Dermis blood vessel endothelial cell (primary cell): Measurements from ENCODE around the gene NNAT. TPM values are rescaled to one million over a fixed set of nuclear protein-coding genes. Genes with fewer than 3 reads are reported as not detected.
"Not testable (repeated sequence)": the region's sequence is repeated elsewhere in the genome, so short reads cannot be mapped to it uniquely, and the experiment has no call there.

Experiments used
- DNase-seq: peaks from one replicate; pipeline ENCODE4 v3.0.0; 2010
- total RNA-seq: library from RNA; depleted of rRNA; stranded (reverse); fragments of >200 nt; gene quantifications from 2 replicates; pipeline ENCODE4 v1.2.3, GENCODE V29; 2014

Gene NNAT
- 0.23 and 0.34 TPM in 2 replicates for total RNA-seq

GRCh38 chr20:37521061-37521771 lies at the start of gene NNAT:
NNAT (plus strand) TSS chr20:37521250; CDS start chr20:37521332, 82 bp downstream.
- no peak for DNase-seq

GRCh38 chr20:37471741-37472235 lies 49.3 kb upstream of the NNAT start:
- DNase-seq = no peak

- DNase-seq = not testable (repeated sequence)
These were observed 48.6 kb upstream of the NNAT start for GRCh38 chr20:37472435-37472834.

- DNase-seq = no peak
These were observed 47.6 kb upstream of the NNAT start for GRCh38 chr20:37473249-37474000.

GRCh38 chr20:37474386-37474785 lies 46.7 kb upstream of the NNAT start:
- no peak for DNase-seq

- DNase-seq = no peak
These were observed 45.8 kb upstream of the NNAT start for GRCh38 chr20:37475252-37475651.

- no peak for DNase-seq
These were observed 44.0 kb upstream of the NNAT start for GRCh38 chr20:37477041-37477440.

- DNase-seq = no peak
These were observed 41.8 kb upstream of the NNAT start for GRCh38 chr20:37479266-37479665.

GRCh38 chr20:37479925-37480691 lies 40.9 kb upstream of the NNAT start:
- DNase-seq = no peak

GRCh38 chr20:37480919-37481318 lies 40.1 kb upstream of the NNAT start:
- no peak for DNase-seq

GRCh38 chr20:37481610-37482009 lies 39.4 kb upstream of the NNAT start:
- no peak for DNase-seq

- peak; percentile 6 for DNase-seq
These were observed 36.7 kb upstream of the NNAT start for GRCh38 chr20:37484331-37484730.

GRCh38 chr20:37486209-37486608 lies 34.8 kb upstream of the NNAT start:
- DNase-seq = not testable (repeated sequence)

- DNase-seq = no peak
These were observed 30.2 kb upstream of the NNAT start for GRCh38 chr20:37490663-37491350.

- DNase-seq = no peak
These were observed 28.9 kb upstream of the NNAT start for GRCh38 chr20:37492096-37492625.

- no peak for DNase-seq
These were observed 28.1 kb upstream of the NNAT start for GRCh38 chr20:37492945-37493344.

GRCh38 chr20:37494301-37494700 lies 26.7 kb upstream of the NNAT start:
- DNase-seq = no peak

GRCh38 chr20:37494796-37495195 lies 26.3 kb upstream of the NNAT start:
- no peak for DNase-seq

- DNase-seq = no peak
These were observed 22.9 kb upstream of the NNAT start for GRCh38 chr20:37498066-37498665.

- DNase-seq = no peak
These were observed 20.7 kb upstream of the NNAT start for GRCh38 chr20:37500311-37500710.

- no peak for DNase-seq
These were observed 19.1 kb upstream of the NNAT start for GRCh38 chr20:37501940-37502339.

- DNase-seq = no peak
These were observed 18.4 kb upstream of the NNAT start for GRCh38 chr20:37502654-37503053.
